Ishikawa (cell line): Measurements from ENCODE around the gene ING5.

ENCODE experiments used
- EGR1 ChIP-seq: IDR thresholded peaks from 2 replicates; pipeline ENCODE4 v1.6.1; 2012
- NFIC ChIP-seq: IDR thresholded peaks from 2 replicates; pipeline ENCODE4 v1.6.1; 2012
- TCF12 ChIP-seq: IDR thresholded peaks from 2 replicates; pipeline ENCODE4 v1.6.1; 2012; ENCODE audit warnings: low read depth
- TEAD4 ChIP-seq: IDR thresholded peaks from 2 replicates; pipeline ENCODE4 v1.6.1; 2012
- TF ChIP-seq, protein P1 (sequence below): IDR thresholded peaks from 2 replicates; pipeline ENCODE4 v1.6.1; 2012; ENCODE audit warnings: low read depth, mild to moderate bottlenecking
- TF ChIP-seq, protein P2 (sequence below): IDR thresholded peaks from 2 replicates; pipeline ENCODE4 v1.6.1; 2012

DNA sequence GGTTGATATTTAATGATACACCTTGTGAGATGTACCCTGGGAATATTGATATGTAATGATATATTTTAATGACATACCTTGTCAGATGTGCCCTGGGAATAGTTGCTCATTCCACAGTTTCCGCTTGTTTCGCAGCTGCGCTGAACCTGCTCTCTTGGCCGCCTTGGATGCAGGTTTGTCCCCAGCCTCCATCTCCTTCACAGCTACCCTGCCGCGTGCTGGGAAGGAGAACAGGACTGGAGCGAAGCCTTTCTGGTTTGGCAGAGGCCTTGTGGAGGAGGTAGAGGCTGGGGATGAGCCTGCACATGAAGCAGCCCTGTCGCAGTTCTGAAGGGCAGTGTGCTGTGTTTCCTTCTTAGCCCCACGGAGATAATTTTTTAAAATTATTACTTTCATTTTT is 49.7 kb upstream of the ING5 start:
- TF ChIP-seq NFIC (no peak), TEAD4 (no peak), EGR1 (no peak), TCF12 (no peak)
- TF ChIP-seq, protein P1, sequence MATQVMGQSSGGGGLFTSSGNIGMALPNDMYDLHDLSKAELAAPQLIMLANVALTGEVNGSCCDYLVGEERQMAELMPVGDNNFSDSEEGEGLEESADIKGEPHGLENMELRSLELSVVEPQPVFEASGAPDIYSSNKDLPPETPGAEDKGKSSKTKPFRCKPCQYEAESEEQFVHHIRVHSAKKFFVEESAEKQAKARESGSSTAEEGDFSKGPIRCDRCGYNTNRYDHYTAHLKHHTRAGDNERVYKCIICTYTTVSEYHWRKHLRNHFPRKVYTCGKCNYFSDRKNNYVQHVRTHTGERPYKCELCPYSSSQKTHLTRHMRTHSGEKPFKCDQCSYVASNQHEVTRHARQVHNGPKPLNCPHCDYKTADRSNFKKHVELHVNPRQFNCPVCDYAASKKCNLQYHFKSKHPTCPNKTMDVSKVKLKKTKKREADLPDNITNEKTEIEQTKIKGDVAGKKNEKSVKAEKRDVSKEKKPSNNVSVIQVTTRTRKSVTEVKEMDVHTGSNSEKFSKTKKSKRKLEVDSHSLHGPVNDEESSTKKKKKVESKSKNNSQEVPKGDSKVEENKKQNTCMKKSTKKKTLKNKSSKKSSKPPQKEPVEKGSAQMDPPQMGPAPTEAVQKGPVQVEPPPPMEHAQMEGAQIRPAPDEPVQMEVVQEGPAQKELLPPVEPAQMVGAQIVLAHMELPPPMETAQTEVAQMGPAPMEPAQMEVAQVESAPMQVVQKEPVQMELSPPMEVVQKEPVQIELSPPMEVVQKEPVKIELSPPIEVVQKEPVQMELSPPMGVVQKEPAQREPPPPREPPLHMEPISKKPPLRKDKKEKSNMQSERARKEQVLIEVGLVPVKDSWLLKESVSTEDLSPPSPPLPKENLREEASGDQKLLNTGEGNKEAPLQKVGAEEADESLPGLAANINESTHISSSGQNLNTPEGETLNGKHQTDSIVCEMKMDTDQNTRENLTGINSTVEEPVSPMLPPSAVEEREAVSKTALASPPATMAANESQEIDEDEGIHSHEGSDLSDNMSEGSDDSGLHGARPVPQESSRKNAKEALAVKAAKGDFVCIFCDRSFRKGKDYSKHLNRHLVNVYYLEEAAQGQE = no peak
- TF ChIP-seq, protein P2, sequence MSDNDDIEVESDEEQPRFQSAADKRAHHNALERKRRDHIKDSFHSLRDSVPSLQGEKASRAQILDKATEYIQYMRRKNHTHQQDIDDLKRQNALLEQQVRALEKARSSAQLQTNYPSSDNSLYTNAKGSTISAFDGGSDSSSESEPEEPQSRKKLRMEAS = no peak
